Lower leg skin (tissue), 4 donors: ENCODE measurements around the gene RPL3. TPM values are rescaled to one million over a fixed set of nuclear protein-coding genes. Genes with fewer than 3 reads are reported as not detected.

ENCODE experiments used
- DNase-seq, 2 donors: peaks; one replicate each; pipeline ENCODE4 v3.0.0-alpha.2; 2019; ENCODE audit warnings: low spot score in 2 of 2
- H3K4me3 ChIP-seq: fragments of 200-600 bp; sonication (generic); 2 replicates; pipeline ENCODE4 v1.5.1; 2017; ENCODE audit warnings: mild to moderate bottlenecking, low read depth; ENCODE audit not compliant: poor library complexity, severe bottlenecking
- CTCF ChIP-seq, 3 donors: fragments of 450-650 bp; IDR thresholded peaks; one replicate each; pipeline ENCODE4 v1.5.1; 2016; ENCODE audit warnings: antibody characterized with exemption in 3 of 3, mild to moderate bottlenecking in 3 of 3, moderate library complexity in 2 of 3
- POLR2A ChIP-seq, 2 donors: fragments of 450-650 bp; IDR thresholded peaks; one replicate each; pipeline ENCODE4 v1.6.1; 2016 to 2017; ENCODE audit warnings: antibody characterized with exemption in 2 of 2, mild to moderate bottlenecking in 1 of 2, moderate library complexity in 1 of 2
- WGBS, 2 donors: methylation state at CpG; one replicate each; pipeline ENCODE4 v1.1.5; 2018; 5-methylcytosine and 5-hydroxymethylcytosine counted together
- intact Hi-C: fragments of 100-400 bp; cut with DNase I; formaldehyde crosslinking; loops from one replicate; pipeline ENCODE4 v1.15.0; 2023; ENCODE audit warnings: low total_unique reads
- total RNA-seq, 4 donors: library from RNA; depleted of rRNA; stranded (reverse); fragments of >200 nt; gene quantifications; one replicate each; pipeline ENCODE4 v1.1.0, GENCODE V29; 2016

Gene RPL3
- total RNA-seq, 4 donors from 2014 or later, result 2,414 to 3,362 (median 2,993) TPM

DNA sequence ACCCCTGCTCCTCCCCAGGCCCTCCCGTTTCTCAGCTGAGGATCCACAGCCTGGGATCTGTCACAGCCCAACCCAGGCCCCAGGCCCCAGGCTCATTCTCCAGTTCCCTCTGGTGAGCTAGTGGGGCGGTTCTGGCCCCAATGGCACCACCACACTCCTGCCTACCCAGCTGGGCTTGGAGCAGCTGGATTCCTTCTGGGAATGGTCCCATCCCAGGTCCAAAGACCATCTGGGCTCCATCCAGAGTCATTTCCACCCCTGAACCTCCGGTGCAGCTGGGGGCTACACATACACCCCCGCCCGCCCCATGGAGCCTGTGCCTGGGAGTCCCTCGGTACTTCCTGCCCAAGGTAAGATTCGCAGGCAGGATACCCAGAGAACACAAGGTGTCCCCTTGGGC, 39.2 kb downstream of the RPL3 start:
- no peak for DNase-seq
- TF ChIP-seq POLR2A (IDR thresholded peaks at IDR 0.05) (no peak), CTCF (IDR thresholded peaks at IDR 0.05) (no peak)
- no peak overlapping the region for H3K4me3 ChIP-seq
- intact Hi-C loops, result no loop called here
- WGBS, 2 donors, result 75 to 91% methylated on average over 5 to 7 of the region's 7 CpGs

DNA sequence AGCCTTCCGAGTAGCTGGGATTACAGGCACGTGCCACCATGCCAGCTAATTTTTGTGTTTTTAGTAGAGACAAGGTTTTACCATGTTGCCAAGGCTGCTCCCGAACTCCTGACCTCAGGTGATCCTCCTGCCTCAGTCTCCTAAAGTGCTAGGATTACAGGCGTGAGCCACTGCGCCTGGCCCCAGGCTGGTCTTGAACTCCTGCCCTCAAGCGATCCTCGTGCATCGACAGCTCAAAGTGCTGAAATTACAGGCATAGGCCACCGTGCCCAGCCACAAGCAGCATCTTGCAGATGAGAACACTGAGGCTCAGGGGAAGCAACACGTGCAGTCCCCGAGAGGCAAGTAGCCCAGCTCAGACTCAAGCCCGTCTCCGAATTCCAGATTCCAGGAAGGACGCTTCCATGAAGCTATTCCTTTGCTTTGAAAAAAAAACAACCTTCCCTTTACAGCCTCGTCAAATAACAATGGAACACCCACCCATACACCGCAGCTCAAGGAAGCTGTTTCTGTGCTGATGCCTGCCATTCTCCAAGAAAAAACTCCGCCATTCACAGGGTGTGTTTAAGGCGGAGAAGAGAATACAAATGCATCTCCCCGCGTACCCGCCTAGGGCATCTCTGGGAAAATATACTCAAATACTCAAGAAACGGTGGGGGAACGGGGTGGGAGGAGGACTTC, 40.1 kb downstream of the RPL3 start:
- intact Hi-C loops, result no loop called here
- no peak for DNase-seq
- TF ChIP-seq CTCF (IDR thresholded peaks at IDR 0.05) (no peak), POLR2A (IDR thresholded peaks at IDR 0.05) (no peak)
- WGBS, 2 donors, result 60 to 62% methylated on average over 23 of the region's 23 CpGs
- H3K4me3 ChIP-seq, result no peak overlapping the region

- intact Hi-C loops, result no loop called here
- TF ChIP-seq CTCF (IDR thresholded peaks at IDR 0.05) (no peak), POLR2A (IDR thresholded peaks at IDR 0.05) (no peak)
- WGBS, 2 donors, result 9 to 48% methylated on average over 11 to 13 of the region's 13 CpGs
Measured at GRCh38 chr22:39278040-39278439, 41.4 kb downstream of the RPL3 start.

DNA sequence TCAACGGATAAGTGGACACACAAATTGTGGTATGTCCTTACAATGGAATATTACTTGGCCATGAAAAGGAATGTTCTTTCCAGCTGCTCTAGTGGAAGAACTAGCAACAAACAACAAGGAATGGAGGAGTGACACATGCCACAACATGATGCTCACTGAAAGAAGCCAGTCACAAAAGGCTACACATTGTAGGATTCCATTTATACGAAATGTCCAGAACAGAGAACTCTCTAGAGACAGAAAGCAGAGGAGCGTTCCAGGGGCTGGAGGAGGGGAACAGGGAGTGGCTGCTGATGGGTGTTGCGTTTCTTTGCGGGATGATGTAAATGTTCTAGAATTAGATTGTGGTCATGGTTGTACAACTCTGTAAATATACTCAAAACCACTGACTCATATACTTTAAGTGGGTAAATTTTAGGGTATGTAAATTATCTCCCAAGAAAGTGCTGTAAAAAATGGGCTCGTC, 42.2 kb downstream of the RPL3 start:
- WGBS, 2 donors, result 64 to 65% methylated on average over 6 of the region's 6 CpGs
- no peak overlapping the region for H3K4me3 ChIP-seq
- intact Hi-C loops, result no loop called here
- DNase-seq, result no peak
- TF ChIP-seq CTCF (IDR thresholded peaks at IDR 0.05), result no peak
- TF ChIP-seq POLR2A (IDR thresholded peaks at IDR 0.05), result no peak

More at GRCh38 chr22:39278040-39278439, 41.4 kb downstream of the RPL3 start:
- H3K4me3 ChIP-seq, result no peak overlapping the region
- DNase-seq, result no peak

DNA sequence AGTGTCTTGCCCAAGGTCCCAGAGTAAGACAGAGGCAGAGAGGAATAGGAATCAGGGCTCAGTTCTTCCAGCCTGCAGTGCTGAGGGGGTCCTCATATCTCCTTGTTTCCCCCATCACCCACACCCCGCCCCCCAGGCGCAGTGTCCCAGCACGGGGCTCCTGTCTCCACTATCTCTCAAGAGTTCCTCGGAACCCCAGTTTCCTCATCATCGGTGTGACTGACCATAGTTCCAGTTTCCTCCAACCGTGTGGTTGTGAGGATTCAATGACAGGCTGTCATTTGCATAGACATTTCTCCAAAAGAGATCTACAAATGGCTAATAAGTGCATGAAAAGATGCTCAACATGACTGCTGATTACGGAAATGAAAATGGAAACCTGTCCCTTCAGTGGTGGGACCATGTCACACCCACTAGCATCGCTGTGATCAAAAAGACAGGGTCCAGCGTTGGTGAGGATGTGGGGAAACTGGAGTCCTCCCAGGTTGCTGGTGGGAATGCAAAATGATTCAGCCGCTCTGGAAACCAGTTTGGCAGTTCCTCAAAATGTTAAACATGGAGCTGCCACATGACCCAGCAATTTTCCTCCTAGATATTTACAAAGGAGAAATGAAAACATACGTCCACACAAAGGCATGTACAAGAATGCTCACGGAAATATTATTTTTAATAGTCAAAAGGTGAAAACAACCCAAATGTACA, 42.8 kb downstream of the RPL3 start:
- no peak overlapping the region for H3K4me3 ChIP-seq
- intact Hi-C loops, result no loop called here
- no peak for DNase-seq
- TF ChIP-seq POLR2A (IDR thresholded peaks at IDR 0.05), result no peak
- TF ChIP-seq CTCF (IDR thresholded peaks at IDR 0.05), result no peak
- WGBS, 2 donors, result 83 to 86% methylated on average over 12 of the region's 12 CpGs
